ENCODE data around the gene SH2D3C. TPM values are rescaled to one million over a fixed set of nuclear protein-coding genes. Genes with fewer than 3 reads are reported as not detected.

SH2D3C gene
- total RNA-seq, 1 donor from 2014 or later, result 5.8 TPM

DNA sequence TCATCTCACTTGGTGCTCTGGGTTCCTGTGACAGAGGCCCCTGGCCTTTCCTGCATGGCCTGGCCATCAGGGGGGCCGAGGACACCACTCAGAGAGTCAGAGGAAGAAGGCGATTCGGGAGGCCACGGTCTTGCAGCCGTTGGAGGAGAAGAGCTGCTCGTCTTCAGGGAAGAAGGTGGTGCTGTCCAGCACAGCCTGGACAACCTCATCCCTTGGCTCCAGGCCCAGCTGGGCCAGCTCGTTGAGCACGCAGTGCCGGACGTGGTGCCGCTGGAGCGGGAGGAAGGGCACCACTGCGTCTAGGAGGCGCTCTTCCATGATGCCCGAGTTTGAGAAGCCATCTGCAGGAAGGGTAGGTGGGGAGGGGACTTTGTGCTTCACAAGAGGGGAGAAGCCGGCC is 46.5 kb downstream of the SH2D3C start:
- no peak overlapping the region for H3K27ac Mint-ChIP-seq (ENCODE audit: unreplicated experiment)
- H3K4me1 Mint-ChIP-seq (ENCODE audit: low read depth, unreplicated experiment), result peaks cover 2% of the 10 kb centered on the region
- TF ChIP-seq, protein P1, sequence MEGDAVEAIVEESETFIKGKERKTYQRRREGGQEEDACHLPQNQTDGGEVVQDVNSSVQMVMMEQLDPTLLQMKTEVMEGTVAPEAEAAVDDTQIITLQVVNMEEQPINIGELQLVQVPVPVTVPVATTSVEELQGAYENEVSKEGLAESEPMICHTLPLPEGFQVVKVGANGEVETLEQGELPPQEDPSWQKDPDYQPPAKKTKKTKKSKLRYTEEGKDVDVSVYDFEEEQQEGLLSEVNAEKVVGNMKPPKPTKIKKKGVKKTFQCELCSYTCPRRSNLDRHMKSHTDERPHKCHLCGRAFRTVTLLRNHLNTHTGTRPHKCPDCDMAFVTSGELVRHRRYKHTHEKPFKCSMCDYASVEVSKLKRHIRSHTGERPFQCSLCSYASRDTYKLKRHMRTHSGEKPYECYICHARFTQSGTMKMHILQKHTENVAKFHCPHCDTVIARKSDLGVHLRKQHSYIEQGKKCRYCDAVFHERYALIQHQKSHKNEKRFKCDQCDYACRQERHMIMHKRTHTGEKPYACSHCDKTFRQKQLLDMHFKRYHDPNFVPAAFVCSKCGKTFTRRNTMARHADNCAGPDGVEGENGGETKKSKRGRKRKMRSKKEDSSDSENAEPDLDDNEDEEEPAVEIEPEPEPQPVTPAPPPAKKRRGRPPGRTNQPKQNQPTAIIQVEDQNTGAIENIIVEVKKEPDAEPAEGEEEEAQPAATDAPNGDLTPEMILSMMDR (IDR thresholded peaks at IDR 0.05; ENCODE audit: insufficient read depth, low read depth, low read length), result no peak
- no peak for TF ChIP-seq EZH2 (IDR thresholded peaks at IDR 0.05; ENCODE audit: insufficient read depth, low read length)
- peaks cover 2% of the 10 kb centered on the region for H3K9me3 Mint-ChIP-seq (ENCODE audit: unreplicated experiment)
- Histone ChIP-seq H3K4me3 (ENCODE audit: insufficient read depth, low read depth, low read length) (no peak overlapping the region), H4K20me1 (ENCODE audit: insufficient read depth, low read length) (peaks cover 5% of the 10 kb centered on the region), H3K9ac (ENCODE audit: low read length) (no peak overlapping the region), H2AFZ (ENCODE audit: low read depth, low read length) (no peak overlapping the region), H3K9me3 (ENCODE audit: insufficient read depth, low read depth, low read length) (no peaks in the 10 kb centered on the region), H3K4me1 (ENCODE audit: insufficient read depth, low read length) (peaks cover 11% of the 10 kb centered on the region), H3K4me2 (ENCODE audit: low read length) (no peak overlapping the region), H3K27me3 (ENCODE audit: insufficient read depth, low read length) (no peaks in the 10 kb centered on the region), H3K79me2 (ENCODE audit: insufficient read depth, low read length) (peaks cover 6% of the 10 kb centered on the region), H3K36me3 (ENCODE audit: insufficient read depth, low read length) (no peaks in the 10 kb centered on the region), H3K27ac (ENCODE audit: low read depth, low read length) (no peak overlapping the region)
- no peak overlapping the region for H3K4me3 Mint-ChIP-seq (ENCODE audit: unreplicated experiment)
- peaks cover 8% of the 10 kb centered on the region for H3K27me3 Mint-ChIP-seq (ENCODE audit: low read depth, unreplicated experiment)
- no peak for DNase-seq (ENCODE audit: low read depth)
- FAIRE-seq, result no peak
- no peaks in the 10 kb centered on the region for H3K36me3 Mint-ChIP-seq (ENCODE audit: low read depth, unreplicated experiment)

DNA sequence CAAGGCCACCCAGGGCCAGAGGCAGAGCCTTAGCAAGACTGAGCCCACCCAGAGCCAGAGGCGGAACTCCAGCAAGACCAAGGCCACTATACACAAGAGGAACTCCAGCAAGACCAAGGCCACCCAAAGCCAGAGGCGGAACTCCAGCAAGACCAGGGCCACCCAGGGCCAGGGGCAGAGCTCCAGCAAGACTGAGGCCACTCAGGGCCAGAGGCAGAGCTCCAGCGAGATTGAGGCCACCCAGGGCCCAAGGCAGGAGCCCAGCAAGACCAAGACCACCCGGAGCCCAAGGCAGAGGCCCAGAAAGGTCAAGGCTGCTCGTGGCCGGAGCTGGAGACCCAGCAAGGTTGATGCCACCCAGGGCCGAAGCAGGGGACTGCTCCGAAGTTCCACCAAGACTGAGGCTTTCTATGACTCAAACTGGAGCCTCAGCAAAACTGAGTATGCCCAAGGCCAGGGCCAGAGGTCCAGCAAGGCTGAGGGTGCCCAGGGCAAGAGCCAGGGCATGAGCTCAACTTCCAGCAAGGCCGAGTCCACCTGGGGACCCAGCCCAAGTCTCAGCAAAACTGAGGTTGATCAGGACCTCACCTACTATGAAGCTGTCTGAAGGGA is 47.6 kb downstream of the SH2D3C start:
- Histone ChIP-seq H3K4me3 (ENCODE audit: insufficient read depth, low read depth, low read length) (no peak overlapping the region), H3K4me1 (ENCODE audit: insufficient read depth, low read length) (peaks cover 11% of the 10 kb centered on the region), H3K4me2 (ENCODE audit: low read length) (no peak overlapping the region), H4K20me1 (ENCODE audit: insufficient read depth, low read length) (peaks cover 5% of the 10 kb centered on the region), H3K79me2 (ENCODE audit: insufficient read depth, low read length) (peaks cover 6% of the 10 kb centered on the region), H3K36me3 (ENCODE audit: insufficient read depth, low read length) (no peaks in the 10 kb centered on the region), H3K9ac (ENCODE audit: low read length) (no peak overlapping the region), H3K9me3 (ENCODE audit: insufficient read depth, low read depth, low read length) (no peaks in the 10 kb centered on the region), H3K27me3 (ENCODE audit: insufficient read depth, low read length) (no peaks in the 10 kb centered on the region), H2AFZ (ENCODE audit: low read depth, low read length) (no peak overlapping the region), H3K27ac (ENCODE audit: low read depth, low read length) (no peak overlapping the region)
- Mint-ChIP-seq H3K36me3 (ENCODE audit: low read depth, unreplicated experiment) (no peaks in the 10 kb centered on the region), H3K27ac (ENCODE audit: unreplicated experiment) (no peak overlapping the region), H3K27me3 (ENCODE audit: low read depth, unreplicated experiment) (peaks cover 9% of the 10 kb centered on the region), H3K4me1 (ENCODE audit: low read depth, unreplicated experiment) (peaks cover 2% of the 10 kb centered on the region), H3K9me3 (ENCODE audit: unreplicated experiment) (peaks cover 2% of the 10 kb centered on the region), H3K4me3 (ENCODE audit: unreplicated experiment) (no peak overlapping the region)
- DNase-seq (ENCODE audit: low read depth) (no peak), FAIRE-seq (no peak)
- TF ChIP-seq, protein P1 (IDR thresholded peaks at IDR 0.05; ENCODE audit: insufficient read depth, low read depth, low read length), result no peak
- TF ChIP-seq EZH2 (IDR thresholded peaks at IDR 0.05; ENCODE audit: insufficient read depth, low read length), result no peak

DNA sequence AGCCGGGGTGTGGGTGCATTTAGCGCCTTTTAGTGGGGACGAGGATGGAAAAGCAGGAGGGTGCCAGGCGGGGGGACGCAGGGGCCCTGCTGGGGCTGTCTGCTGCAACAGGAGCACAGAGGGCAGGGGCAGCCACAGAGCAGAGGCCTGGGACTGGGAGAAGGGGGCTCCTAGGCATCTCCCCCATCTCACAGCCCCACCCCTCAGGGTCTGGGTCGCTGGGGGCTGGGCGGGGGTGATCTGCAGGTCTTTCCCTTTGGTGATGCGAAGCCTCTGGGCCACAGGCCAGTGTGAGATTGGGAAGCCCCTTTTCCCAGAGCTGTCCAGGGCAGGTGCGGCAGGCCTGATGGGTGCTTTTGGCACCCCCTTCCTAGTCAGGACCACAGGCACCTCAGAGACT is 48.2 kb downstream of the SH2D3C start:
- Histone ChIP-seq H3K27ac (ENCODE audit: low read depth, low read length) (no peak overlapping the region), H4K20me1 (ENCODE audit: insufficient read depth, low read length) (peaks cover 5% of the 10 kb centered on the region), H3K27me3 (ENCODE audit: insufficient read depth, low read length) (no peaks in the 10 kb centered on the region), H3K9ac (ENCODE audit: low read length) (no peak overlapping the region), H3K36me3 (ENCODE audit: insufficient read depth, low read length) (no peaks in the 10 kb centered on the region), H3K4me1 (ENCODE audit: insufficient read depth, low read length) (peaks cover 6% of the 10 kb centered on the region), H3K79me2 (ENCODE audit: insufficient read depth, low read length) (peaks cover 6% of the 10 kb centered on the region), H3K9me3 (ENCODE audit: insufficient read depth, low read depth, low read length) (no peaks in the 10 kb centered on the region), H2AFZ (ENCODE audit: low read depth, low read length) (no peak overlapping the region), H3K4me3 (ENCODE audit: insufficient read depth, low read depth, low read length) (no peak overlapping the region), H3K4me2 (ENCODE audit: low read length) (no peak overlapping the region)
- DNase-seq (ENCODE audit: low read depth), result no peak
- Mint-ChIP-seq H3K4me3 (ENCODE audit: unreplicated experiment) (no peak overlapping the region), H3K9me3 (ENCODE audit: unreplicated experiment) (peaks cover 2% of the 10 kb centered on the region), H3K27ac (ENCODE audit: unreplicated experiment) (no peak overlapping the region), H3K4me1 (ENCODE audit: low read depth, unreplicated experiment) (peaks cover 2% of the 10 kb centered on the region), H3K27me3 (ENCODE audit: low read depth, unreplicated experiment) (peaks cover 11% of the 10 kb centered on the region), H3K36me3 (ENCODE audit: low read depth, unreplicated experiment) (no peaks in the 10 kb centered on the region)
- TF ChIP-seq, protein P1 (IDR thresholded peaks at IDR 0.05; ENCODE audit: insufficient read depth, low read depth, low read length), result no peak
- TF ChIP-seq EZH2 (IDR thresholded peaks at IDR 0.05; ENCODE audit: insufficient read depth, low read length), result no peak
- no peak for FAIRE-seq

Measured in astrocyte (in vitro differentiated cells and primary cell).